HG03060 (cell line): ENCODE data around the gene KRTAP8-1.

Experiments used
- ATAC-seq: cut with Tn5 transposase; IDR thresholded peaks from one replicate; pipeline ENCODE4 v1.9.1; 2021; ENCODE audit warnings: low read depth, moderate number of reproducible peaks; ENCODE audit not compliant: unreplicated experiment

Gene KRTAP8-1, protein sequence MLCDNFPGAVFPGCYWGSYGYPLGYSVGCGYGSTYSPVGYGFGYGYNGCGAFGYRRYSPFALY

GRCh38 chr21:30813174-30813573 lies at the start of gene KRTAP8-1:
Gene KRTAP8-1 (minus strand): TSS chr21:30813274. CDS start chr21:30813220, 54 bp downstream.
- no peak for ATAC-seq

- no peak for ATAC-seq
Observed at GRCh38 chr21:30847627-30848500, 34.8 kb upstream of the KRTAP8-1 start.

- no peak for ATAC-seq
Observed at GRCh38 chr21:30842990-30843389, 29.9 kb upstream of the KRTAP8-1 start.

- ATAC-seq = no peak
Observed at GRCh38 chr21:30839304-30839703, 26.2 kb upstream of the KRTAP8-1 start.

DNA sequence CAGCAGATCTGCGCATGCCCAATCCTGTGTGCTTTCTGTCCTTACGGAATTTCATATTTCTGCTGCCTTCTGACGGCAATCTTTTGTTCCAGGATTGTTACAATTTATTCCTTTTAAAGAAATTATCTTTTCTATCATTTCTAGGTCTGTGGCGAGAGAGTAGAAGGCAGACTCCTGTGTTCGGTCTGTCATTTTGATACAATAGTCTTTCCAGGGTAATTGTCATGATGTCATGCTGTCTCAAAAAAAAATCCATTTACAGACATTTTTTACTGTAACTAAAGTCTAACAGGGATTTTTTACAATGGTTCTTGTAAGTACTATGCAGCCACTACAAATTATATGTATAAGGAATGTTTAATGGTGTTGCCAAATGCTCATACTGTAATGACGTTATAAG lies 25.5 kb upstream of the KRTAP8-1 start:
- ATAC-seq = no peak

- ATAC-seq = no peak
Observed at GRCh38 chr21:30831194-30831765, 18.2 kb upstream of the KRTAP8-1 start.

- ATAC-seq = no peak
Observed at GRCh38 chr21:30829659-30830058, 16.6 kb upstream of the KRTAP8-1 start, which contains the start of gene KRTAP7-1. Gene KRTAP7-1 (minus strand): TSS chr21:30829759. CDS start chr21:30829698, 61 bp downstream.

GRCh38 chr21:30818837-30819610 lies 6.0 kb upstream of the KRTAP8-1 start:
- ATAC-seq = no peak

DNA sequence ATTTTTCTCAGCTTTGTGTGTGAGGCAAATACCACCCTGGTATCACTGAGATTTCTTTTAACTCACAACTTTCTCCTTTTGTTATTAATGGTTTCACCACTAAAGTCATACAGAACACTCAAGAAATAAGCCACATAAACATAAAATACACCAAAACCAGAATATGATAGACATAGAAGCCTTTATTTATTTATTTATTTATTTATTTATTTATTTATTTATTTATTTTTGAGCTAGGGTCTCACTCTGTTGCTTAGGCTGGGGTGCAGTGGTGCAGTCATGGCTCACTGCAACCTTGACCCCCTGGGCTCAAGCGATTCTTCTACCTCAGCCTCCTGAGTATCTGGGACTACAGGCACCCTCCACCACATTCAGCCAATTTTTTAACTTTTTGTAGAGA lies 12.5 kb downstream of the KRTAP8-1 start:
- no peak for ATAC-seq

GRCh38 chr21:30793581-30794314 lies 19.3 kb downstream of the KRTAP8-1 start:
- no peak for ATAC-seq

DNA sequence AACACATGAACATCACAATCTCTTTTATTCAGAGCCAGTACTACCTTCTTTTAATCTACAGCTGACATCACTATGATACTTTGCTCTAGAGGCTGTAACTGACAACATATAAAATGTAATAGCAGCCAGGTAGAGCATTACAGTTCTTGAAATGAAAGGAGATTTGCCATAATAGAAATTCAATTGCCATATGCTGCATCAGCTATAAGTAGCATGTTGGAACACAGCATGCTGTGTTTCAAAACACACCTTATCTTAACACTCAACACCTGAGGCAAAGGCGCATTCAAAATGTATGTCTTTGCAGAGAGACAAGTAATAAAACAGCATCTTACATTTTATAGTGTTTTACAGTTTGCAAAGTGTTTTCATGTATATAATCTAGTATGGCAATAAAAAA lies 33.8 kb downstream of the KRTAP8-1 start:
- no peak for ATAC-seq

DNA sequence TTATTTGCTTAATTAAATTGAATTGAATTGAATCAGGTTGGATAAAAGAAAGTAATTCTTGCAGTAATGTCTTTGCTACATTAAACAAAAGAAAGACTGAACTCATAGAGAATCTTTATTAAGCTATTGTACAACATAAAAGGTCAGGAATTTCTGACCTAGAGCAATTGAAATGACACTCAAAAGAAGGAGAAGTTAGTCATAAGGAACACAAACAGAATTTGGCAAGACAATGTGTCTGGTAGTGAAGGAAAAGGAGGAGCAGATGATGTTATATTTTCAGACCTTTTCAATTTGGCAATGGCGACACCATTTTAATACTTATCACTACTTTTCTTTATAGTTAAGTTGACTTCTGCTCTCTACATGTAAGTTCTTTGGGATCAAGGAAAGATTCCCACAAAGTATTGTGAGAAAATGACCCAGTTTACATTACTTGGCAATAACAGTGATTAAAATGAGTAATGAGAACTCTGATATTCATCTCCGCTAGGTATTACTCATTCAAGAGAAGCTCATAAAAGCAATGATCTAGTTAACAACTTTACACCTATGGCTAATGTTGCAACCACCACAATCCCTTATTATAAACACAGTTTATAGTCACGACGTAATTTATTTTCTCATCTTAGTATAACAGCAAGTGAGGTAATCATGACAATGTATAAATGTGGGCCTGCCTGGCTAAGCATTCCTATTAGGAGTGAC lies 43.2 kb downstream of the KRTAP8-1 start:
- no peak for ATAC-seq
